PC-3 (cell line): ENCODE results near the gene LRRC8C.
A peak's percentile ranks its signal among the peaks of the same experiment; 100 is the strongest.

Experiments used
- EZH2 ChIP-seq: fragments of 300-600 bp; sonication (generic); IDR thresholded peaks from one replicate; pipeline ENCODE4 v1.6.1; 2017; ENCODE audit warnings: antibody characterized with exemption, mild to moderate bottlenecking, low read length; ENCODE audit not compliant: unreplicated experiment
- EZH2phosphoT487 ChIP-seq: fragments of 300-600 bp; sonication (generic); IDR thresholded peaks from 2 replicates; pipeline ENCODE4 v1.6.1; 2018; ENCODE audit warnings: mild to moderate bottlenecking, antibody characterized with exemption, low read length, borderline replicate concordance
- TF ChIP-seq, protein P1 (sequence below): fragments of 300-600 bp; sonication (generic); conservative IDR thresholded peaks from 2 replicates; pipeline ENCODE4 v1.5.1; 2017; ENCODE audit warnings: antibody characterized with exemption, low read depth, mild to moderate bottlenecking, low read length

DNA sequence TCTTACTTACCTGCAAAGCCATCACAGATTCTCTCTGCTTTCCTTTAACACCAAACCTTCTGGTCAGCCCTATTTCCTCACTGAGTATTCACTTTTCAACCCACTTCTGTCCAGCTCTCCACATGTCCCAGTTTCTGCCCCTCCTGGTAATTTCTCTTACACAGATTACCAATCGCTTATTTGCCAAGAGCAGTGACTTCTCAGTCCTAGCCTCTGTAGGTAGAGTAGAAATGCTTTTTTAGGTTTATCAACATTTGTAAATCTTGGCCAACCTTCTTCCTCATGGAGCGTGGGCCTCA, 33.6 kb upstream of the LRRC8C start:
- TF ChIP-seq, protein P1, sequence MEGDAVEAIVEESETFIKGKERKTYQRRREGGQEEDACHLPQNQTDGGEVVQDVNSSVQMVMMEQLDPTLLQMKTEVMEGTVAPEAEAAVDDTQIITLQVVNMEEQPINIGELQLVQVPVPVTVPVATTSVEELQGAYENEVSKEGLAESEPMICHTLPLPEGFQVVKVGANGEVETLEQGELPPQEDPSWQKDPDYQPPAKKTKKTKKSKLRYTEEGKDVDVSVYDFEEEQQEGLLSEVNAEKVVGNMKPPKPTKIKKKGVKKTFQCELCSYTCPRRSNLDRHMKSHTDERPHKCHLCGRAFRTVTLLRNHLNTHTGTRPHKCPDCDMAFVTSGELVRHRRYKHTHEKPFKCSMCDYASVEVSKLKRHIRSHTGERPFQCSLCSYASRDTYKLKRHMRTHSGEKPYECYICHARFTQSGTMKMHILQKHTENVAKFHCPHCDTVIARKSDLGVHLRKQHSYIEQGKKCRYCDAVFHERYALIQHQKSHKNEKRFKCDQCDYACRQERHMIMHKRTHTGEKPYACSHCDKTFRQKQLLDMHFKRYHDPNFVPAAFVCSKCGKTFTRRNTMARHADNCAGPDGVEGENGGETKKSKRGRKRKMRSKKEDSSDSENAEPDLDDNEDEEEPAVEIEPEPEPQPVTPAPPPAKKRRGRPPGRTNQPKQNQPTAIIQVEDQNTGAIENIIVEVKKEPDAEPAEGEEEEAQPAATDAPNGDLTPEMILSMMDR: 0 out of 2 replicates have a peak, but pooled peaks have one; percentile 23
- TF ChIP-seq EZH2 (no peak), EZH2phosphoT487 (no peak)
